SK-N-MC (cell line): ENCODE measurements around the gene CHN2.

ENCODE experiments used
- DNase-seq: peaks from one replicate; pipeline ENCODE4 v3.0.0-alpha.2; 2011; ENCODE audit warnings: low read depth, low spot score
- H3K27ac ChIP-seq: fragments of 200-600 bp; sonication (generic); 2 replicates; pipeline ENCODE4 v1.5.1; 2016; ENCODE audit warnings: mixed run types
- H3K36me3 ChIP-seq: fragments of 200-600 bp; sonication (generic); 2 replicates; pipeline ENCODE4 v1.6.1; 2017; ENCODE audit warnings: antibody characterized with exemption, low read length, mixed read lengths; ENCODE audit not compliant: insufficient read depth
- H3K4me3 ChIP-seq: fragments of 200-600 bp; sonication (generic); 2 replicates; pipeline ENCODE4 v1.5.1; 2016
- H3K9ac ChIP-seq: fragments of 200-600 bp; sonication (generic); 2 replicates; pipeline ENCODE4 v1.8.0; 2017; ENCODE audit warnings: mixed run types, mixed read lengths; ENCODE audit not compliant: insufficient read length
- H3K9me3 ChIP-seq: fragments of 200-600 bp; sonication (generic); 2 replicates; pipeline ENCODE4 v1.6.1; 2017; ENCODE audit warnings: low read depth, mild to moderate bottlenecking, antibody characterized with exemption, low read length, moderate library complexity, mixed read lengths
- EZH2 ChIP-seq: fragments of 200-600 bp; sonication (generic); IDR thresholded peaks from one replicate; pipeline ENCODE4 v1.6.1; 2017; ENCODE audit warnings: antibody characterized with exemption
- FOXP2 ChIP-seq: optimal IDR thresholded peaks from 2 replicates; pipeline ENCODE3; 2011; ENCODE audit warnings: mild to moderate bottlenecking, moderate library complexity; ENCODE audit not compliant: insufficient read depth; ENCODE audit errors: extremely low read length, control extremely low read depth
- POLR2AphosphoS5 ChIP-seq: IDR thresholded peaks from 2 replicates; pipeline ENCODE4 v1.6.1; 2012; ENCODE audit warnings: mild to moderate bottlenecking, low read depth, low read length, borderline replicate concordance

CHN2 gene

DNA sequence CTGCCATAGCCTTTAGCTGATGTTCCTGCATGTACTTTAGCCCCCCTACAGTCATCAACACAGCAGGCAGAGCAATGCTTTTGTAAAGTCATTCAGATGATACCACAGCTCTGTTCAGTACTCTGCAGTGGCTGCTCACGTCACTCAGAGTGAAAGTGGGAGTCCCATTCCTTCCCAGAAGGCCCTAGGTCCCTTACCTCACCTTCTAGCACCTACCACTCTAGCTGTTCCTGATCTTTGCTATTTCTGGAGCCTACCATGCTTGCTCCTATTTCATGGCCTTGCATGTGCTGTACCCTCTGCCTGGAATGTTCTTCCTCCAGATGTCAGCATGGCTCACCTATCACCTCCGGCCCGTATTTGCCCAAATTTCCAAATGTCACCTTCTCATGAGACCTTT lies 274.7 kb downstream of the CHN2 start:
- H3K36me3 ChIP-seq, result no peaks in the 10 kb centered on the region
- H3K9ac ChIP-seq, result no peak overlapping the region
- no peak overlapping the region for H3K27ac ChIP-seq
- H3K4me3 ChIP-seq, result no peak overlapping the region
- no peak for DNase-seq
- H3K9me3 ChIP-seq, result no peaks in the 10 kb centered on the region
- no peak for TF ChIP-seq FOXP2
- no peak for TF ChIP-seq POLR2AphosphoS5
- no peak for TF ChIP-seq EZH2

DNA sequence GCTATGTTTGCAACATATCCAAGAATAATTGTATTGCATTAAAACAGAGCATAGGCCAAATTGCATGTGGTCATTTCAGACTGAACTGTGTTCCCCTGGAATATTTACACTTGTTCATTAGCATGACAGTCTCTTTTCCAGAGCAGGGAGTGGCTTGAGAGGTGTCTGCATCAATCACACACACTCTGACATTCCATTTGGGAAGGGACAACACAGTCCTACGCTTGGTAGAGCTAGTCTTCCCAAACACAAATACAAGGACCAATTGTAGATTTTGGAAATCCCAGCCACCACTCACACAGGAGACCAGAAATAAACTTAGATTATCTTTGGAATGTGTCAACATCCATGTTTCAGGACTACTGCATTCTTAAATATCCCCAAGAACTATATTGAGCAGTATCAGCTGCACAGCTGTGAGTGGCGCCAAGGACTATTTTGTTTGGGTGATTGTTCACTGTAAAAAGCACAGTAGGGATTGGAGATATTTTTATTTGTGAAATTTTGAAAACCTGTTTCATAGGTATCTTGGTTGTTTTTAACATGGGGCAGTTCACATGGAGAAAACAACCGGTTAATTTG lies 275.5 kb downstream of the CHN2 start:
- H3K9ac ChIP-seq, result no peak overlapping the region
- DNase-seq, result no peak
- no peak overlapping the region for H3K27ac ChIP-seq
- no peak overlapping the region for H3K4me3 ChIP-seq
- H3K36me3 ChIP-seq, result no peaks in the 10 kb centered on the region
- H3K9me3 ChIP-seq, result no peaks in the 10 kb centered on the region
- TF ChIP-seq FOXP2, result no peak
- no peak for TF ChIP-seq EZH2
- TF ChIP-seq POLR2AphosphoS5, result no peak

DNA sequence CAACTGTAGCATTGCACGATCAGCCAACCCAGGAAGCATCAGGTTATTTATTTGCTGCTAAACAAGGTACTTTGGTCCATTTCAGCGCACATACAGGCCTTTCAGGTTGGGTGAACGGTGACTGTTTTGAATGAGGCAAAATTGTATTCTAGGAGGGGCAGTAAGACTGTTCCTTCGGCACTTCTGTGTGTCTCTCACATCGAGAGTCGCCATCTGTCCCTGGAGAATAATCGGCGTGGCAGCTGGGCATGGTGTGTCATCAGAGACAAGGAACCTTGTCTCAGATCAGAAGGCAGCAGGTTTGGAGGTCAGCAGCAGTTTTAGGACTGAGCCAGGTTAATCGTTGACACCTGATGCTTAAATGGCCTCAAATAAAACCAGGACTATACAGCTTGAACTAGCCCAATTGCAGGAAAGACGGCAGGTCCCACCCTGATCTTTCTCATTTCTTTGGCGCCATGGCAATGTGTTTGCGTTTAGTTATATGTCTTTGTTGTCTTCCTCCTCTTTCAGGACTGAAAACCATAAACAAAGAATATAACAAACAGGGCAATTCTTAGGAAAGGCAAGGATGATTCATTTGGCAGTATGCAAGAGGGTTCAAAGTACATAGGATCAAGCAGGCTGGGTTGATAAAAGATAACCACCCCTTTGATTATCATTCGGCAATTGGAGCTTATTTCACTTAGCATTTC lies 277.0 kb downstream of the CHN2 start:
- Histone ChIP-seq H3K9me3 (no peaks in the 10 kb centered on the region), H3K27ac (no peak overlapping the region), H3K4me3 (no peak overlapping the region), H3K9ac (no peak overlapping the region), H3K36me3 (no peaks in the 10 kb centered on the region)
- no peak for TF ChIP-seq POLR2AphosphoS5
- TF ChIP-seq FOXP2, result no peak
- TF ChIP-seq EZH2, result no peak
- no peak for DNase-seq

DNA sequence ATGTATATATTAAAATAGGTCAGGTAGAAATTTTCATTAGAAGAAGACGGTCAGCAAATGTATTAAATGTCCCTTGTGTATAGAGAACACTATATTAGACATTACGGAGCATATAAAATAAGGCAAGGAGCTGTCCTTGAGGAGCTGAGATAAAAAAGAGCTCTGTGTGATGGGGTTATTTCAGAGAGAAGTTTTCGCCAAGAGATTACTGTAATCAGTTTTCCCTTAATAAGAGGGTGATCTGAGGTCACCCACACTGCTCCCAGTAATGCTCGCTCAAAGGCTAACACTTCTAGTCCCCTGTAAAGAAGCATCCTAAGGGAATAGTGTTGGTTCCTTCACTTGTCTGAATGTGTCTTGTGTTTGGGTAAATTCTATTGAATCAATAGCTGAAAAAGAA lies 282.3 kb downstream of the CHN2 start:
- Histone ChIP-seq H3K27ac (no peak overlapping the region), H3K9me3 (no peaks in the 10 kb centered on the region), H3K4me3 (no peak overlapping the region), H3K36me3 (no peaks in the 10 kb centered on the region), H3K9ac (no peak overlapping the region)
- no peak for DNase-seq
- TF ChIP-seq POLR2AphosphoS5 (no peak), EZH2 (no peak), FOXP2 (no peak)

DNA sequence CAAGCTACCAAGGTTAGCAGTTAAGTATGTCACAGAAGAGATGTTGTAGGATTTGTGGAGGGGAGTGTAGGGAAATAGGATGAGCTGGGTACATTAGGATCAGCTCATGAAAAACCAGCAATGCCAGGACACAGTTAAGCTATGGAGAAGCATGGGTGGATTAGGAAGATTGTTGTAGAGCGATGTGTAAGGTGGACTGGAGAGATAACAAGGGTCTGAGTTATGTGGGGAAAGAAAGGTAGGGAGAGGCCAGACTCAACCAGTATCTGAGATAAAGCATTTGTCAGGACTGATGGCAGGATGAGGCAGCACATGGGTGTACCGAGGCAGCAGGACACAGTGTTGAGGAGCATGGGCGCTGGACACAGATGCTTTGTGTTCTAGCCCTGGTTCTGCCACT lies 283.7 kb downstream of the CHN2 start:
- Histone ChIP-seq H3K9ac (no peak overlapping the region), H3K9me3 (no peaks in the 10 kb centered on the region), H3K4me3 (no peak overlapping the region), H3K36me3 (no peaks in the 10 kb centered on the region), H3K27ac (no peak overlapping the region)
- no peak for TF ChIP-seq EZH2
- TF ChIP-seq FOXP2, result no peak
- no peak for TF ChIP-seq POLR2AphosphoS5
- DNase-seq, result no peak

DNA sequence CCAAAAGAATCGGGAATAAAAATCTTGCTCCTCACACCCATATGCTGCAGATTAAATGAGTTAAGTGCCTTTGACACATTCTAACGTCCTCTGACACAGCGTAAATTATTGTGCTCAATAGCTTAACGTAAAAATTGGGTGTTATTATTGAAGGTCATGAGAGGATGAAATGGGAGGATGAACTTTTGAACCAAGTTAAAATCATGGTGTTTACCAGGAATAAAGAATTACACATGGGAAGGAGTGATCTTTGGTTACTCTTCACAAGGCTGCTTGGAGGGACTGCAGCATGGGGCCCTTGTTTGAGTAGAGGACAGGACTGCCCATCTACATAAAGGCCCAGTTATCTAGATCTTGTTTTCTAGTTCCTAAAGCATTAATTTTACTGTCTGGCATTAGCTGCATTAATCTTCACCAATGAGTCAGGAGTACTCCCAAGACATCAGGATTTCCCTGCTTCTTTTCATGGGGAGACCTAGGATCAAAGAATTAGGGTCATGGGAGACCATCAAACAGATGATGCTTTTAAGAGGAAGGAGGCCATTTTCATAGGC lies 284.2 kb downstream of the CHN2 start:
- H3K4me3 ChIP-seq, result no peak overlapping the region
- no peak for TF ChIP-seq FOXP2
- TF ChIP-seq POLR2AphosphoS5, result no peak
- TF ChIP-seq EZH2, result no peak
- DNase-seq, result no peak
- no peak overlapping the region for H3K27ac ChIP-seq
- H3K9me3 ChIP-seq, result no peaks in the 10 kb centered on the region
- H3K9ac ChIP-seq, result no peak overlapping the region
- no peaks in the 10 kb centered on the region for H3K36me3 ChIP-seq

DNA sequence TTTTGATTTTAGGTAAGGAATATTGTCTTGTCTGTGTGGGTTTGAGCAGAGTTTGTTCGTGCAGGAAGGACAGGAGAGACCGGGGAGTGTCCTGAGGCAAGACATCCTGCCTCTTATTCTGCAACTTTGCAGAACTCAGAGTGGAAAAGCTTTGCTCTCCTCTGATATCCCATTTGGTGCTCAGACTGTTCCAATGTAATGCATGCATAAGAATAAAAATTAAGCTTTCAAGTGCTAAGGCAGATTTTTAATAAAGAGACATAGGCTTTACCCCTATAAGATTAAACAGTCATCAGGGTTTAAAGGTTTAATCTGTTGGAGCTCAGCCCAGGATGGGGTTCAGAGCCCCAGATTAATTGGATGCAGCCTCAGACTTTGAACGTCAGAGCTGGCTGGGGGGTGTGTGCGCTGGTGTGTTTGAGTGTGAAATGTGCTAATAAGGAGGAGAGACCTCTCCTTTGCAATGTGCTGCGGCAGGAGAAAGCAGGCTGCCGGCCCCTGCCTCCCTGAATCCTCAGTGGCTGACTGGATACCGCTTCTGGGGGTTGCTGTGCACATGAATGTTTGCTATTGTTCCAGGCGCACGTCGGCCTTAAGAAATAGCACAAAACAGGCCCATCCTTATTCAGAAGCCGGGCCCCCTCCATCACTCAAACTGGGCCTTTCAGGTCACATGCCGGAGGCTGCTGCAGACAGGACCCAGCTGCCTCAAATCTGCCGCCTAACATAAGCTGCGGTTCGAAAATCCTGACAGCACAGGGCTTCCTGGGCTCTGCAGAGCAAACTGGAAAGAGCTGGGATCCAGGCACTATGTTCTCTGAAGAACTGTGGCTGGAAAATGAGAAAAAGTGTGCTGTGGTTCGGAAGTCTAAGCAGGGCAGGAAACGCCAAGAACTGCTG lies 285.0 kb downstream of the CHN2 start:
- H3K9ac ChIP-seq, result no peak overlapping the region
- TF ChIP-seq POLR2AphosphoS5, result no peak
- TF ChIP-seq EZH2, result no peak
- no peak for TF ChIP-seq FOXP2
- H3K27ac ChIP-seq, result no peak overlapping the region
- H3K9me3 ChIP-seq, result no peaks in the 10 kb centered on the region
- DNase-seq, result no peak
- H3K36me3 ChIP-seq, result no peaks in the 10 kb centered on the region
- no peak overlapping the region for H3K4me3 ChIP-seq

DNA sequence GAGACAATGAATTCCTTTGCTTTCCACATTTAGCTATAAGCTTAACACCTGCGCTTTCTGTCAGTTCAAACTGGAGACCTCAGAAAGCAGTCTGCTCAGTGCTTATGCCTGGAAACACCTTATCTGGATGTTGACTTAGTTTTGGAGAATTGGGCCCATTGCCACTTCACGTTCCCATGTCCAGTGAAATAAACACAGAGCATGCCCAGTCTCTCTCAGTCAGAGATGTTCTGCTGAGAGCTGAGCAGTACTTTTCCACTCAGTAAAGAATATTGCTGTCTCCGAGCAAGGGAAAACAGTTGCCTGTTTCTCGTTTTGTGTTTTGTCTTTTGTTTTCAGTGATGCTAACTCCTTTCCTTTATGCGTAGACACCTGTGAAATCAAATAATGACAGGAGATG lies 285.9 kb downstream of the CHN2 start:
- Histone ChIP-seq H3K9ac (no peak overlapping the region), H3K9me3 (no peaks in the 10 kb centered on the region), H3K36me3 (no peaks in the 10 kb centered on the region), H3K4me3 (no peak overlapping the region), H3K27ac (no peak overlapping the region)
- DNase-seq, result no peak
- no peak for TF ChIP-seq FOXP2
- TF ChIP-seq EZH2, result no peak
- TF ChIP-seq POLR2AphosphoS5, result no peak
